GM19043 (cell line): ENCODE results near the gene LIF.

ENCODE experiments used
- ATAC-seq: cut with Tn5 transposase; IDR thresholded peaks from one replicate; pipeline ENCODE4 v1.9.1; 2021; ENCODE audit warnings: low read depth; ENCODE audit not compliant: unreplicated experiment

Gene LIF

DNA sequence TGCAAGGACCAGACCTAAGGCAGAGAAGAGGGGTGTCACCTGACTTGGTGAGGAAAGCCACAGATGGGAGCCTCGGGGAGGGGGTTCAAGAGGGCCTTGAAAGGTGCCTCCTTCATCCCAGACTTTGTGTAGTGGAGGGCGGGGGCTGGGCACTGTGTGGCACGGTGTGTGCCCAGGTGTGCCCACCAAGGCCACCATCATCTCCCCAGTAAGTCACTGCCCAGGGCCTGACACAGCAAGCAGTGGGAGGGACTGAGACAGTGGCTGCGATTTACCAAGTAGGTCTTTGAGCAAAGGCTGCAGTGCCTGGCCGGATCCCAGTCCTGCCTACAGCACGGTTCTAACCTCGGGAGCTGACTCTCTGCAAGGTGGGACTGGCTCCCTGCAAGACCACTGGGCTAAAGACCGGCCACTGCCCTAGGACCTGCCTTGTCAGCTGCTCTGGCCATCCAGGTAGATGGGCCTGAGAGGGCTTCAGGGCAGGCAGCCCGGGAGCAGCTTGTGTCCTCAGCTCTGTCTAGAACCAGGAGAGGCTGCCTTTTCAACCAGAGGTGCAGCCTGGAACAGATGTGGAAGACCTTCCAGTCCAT is 18.7 kb upstream of the LIF start:
- ATAC-seq, result no peak

DNA sequence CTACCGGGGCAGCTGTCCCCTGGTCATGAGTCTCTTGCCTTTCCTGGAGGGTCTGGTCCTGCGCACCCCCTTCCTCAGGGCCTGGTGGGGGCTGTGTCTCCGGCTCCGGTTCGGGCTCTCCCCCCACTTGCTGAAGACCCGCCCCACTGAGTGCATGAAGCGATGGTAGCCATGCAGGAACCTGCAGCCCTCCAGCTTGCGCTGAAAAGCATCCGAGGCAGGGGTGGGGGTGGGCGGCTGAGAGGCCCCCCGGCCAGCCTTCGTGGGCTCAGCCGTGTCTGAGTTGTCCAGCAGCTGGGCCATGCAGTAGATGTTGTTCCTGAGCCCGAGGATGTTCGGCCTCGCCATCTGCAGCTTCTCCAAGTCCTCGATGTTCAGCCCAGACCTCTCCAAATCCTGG is 17.3 kb upstream of the LIF start:
- no peak for ATAC-seq

DNA sequence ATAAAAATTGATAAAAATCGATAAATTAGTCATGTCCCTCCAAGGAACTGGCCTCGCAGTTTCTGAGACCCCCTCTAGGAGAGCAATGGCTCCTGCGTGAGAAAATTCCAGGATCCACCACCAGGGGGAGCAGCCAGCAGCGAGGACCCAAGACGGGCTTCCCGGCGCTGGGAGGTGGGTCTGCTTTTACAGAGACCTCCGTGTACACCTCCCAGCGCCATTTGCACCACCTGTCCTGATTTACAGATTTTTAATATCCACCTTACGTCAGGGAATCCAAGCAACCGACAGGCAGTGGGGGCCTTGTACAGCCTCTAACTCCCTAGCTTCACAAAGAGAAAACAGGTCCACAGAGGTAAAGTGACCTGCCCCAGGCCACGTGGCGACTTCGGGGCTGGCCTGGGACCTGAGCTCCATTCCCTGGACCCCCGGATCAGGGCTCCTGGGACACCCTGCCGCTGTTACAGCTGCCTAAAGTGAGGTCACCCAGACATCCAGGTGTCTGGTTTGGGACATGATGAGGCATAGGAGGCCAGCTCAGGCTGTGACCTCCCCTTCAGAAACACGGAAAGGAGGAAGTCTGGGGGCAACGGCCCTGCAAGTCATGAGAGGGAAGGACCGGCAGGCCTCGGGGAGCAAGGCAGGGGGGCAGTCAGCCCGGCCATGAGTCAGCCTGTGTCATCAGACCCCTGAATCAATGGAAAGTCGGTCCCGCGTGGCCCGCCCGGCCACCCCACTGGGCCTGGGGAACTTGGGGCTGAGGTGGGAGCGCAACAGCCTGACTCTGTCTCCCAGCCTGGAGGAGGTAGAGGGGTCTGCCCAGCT is 16.6 kb upstream of the LIF start:
- ATAC-seq, result no peak

DNA sequence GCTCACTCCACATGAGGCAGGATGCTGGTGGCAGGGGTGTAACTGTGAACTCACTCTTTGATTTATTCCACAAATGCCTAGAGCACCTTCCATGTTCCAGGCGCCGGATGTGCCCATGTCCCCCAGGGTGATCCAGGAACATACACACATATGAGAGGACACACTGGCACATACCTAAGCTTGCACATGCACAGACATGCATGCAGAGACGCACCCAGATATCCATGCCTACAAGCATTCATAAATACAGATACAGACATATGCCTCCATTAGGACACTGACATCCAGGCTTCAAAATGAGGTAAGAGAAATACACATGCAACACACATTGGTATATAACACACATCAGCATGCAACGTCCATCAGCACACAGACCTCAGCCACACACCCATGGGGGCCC is 15.6 kb upstream of the LIF start:
- ATAC-seq, result no peak

DNA sequence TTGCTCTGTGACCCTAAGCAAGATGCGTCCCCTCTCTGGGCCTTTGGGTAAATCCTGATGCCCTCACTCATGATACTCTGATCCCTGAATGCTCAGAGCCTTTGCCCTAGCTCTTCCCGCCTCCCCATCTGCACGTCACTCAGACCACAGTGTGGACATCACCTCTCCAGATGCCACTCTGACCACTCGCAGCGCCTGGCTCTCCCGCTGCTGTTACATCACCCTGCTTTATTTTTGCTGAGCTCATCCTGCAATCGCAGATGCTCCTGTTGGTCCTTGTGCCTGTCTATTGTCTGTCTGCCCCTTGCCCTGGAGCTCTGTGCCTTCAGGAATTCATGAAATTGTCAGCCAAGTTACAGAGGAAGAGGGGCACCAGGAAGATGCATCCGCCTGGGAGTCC is 14.6 kb upstream of the LIF start:
- no peak for ATAC-seq

DNA sequence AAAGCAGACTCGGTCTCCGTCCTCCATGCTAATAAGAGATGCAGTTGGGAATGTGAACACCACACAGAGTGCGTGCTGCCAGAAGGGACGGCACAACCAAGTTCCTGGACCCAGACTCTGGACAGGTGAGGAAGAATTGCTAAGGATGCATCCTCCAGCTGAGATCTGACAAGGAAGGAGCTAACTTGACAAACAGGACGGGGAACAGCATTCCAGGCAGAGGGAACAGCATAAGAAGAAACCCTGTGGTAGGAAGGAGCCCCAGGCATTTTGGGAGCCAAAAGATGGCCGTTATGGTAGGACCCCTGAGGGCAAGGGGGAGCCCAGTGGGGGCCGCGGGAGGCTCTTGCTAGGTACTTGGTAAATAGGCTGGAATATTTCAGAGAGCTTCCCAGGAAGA is 14.1 kb upstream of the LIF start:
- ATAC-seq, result no peak

DNA sequence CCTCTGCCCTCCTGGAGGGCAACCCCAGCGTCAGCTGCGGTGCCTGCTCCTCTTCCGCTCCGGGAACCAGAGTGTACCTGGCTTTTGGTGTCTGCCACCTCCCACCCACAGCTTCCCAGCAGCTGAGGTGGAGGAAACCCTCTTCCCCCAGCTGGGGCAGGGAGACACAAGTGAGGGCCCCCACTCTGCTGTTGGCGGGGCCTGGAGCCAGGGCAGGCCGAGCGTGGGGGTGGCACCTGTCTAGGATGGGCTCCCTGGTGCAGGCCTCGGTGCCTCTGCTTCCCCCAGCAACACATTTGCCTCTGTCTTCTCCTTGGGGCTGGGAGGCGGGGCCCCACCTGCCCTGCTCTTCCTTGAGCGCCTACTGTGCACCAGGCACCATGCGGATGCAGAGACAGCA is 13.7 kb upstream of the LIF start:
- ATAC-seq, result no peak

DNA sequence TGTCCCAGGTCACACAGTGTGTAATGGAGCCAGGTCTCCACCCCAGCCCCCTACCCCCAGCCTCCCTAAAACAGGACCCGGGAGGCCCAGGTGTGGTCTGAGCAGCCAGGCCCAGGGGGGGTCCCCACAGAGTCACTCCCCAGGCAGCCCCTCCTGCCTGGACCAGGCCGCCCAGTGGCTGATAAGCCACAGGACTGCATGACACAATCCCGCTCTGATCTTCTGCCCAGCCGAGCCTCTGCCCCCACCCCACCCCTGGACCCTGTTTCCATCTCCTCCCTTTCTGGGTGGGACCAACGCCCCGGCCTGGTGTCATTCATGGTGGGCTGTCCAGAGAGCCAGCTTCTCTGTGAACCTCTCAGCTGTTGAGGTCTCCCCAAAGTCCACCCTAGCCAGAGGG is 7.8 kb upstream of the LIF start:
- no peak for ATAC-seq

DNA sequence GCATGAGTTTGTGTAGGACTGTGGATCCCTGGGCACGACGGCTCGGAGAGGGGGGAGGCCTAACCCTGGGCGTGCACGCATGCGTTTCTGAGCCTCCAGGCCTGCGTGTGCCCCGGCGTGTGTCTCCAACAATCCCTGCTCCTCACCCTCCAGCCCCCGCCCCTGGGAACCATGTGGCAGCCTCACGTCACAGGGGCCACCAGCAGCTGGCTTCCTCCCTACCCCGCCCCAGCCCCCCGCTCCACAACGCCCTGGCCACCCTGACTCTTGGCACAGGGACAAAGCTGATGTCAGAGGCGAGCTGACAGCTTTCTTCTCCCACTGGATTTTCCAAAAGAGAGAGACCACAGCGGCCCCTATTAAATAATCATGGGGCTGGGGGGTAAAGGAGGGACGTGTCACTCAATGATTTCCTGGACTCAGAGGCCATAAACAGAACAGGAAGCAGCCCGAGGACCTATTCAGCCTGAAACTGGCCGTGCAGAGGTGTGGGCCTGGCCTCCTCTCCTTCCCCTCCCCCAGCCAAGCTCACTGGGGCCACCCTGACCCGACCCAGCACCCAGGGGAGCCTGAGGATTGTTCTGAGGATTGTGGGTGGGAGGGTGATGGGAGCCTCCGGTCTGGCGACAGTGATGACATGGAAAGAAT is 6.8 kb upstream of the LIF start:
- no peak for ATAC-seq

DNA sequence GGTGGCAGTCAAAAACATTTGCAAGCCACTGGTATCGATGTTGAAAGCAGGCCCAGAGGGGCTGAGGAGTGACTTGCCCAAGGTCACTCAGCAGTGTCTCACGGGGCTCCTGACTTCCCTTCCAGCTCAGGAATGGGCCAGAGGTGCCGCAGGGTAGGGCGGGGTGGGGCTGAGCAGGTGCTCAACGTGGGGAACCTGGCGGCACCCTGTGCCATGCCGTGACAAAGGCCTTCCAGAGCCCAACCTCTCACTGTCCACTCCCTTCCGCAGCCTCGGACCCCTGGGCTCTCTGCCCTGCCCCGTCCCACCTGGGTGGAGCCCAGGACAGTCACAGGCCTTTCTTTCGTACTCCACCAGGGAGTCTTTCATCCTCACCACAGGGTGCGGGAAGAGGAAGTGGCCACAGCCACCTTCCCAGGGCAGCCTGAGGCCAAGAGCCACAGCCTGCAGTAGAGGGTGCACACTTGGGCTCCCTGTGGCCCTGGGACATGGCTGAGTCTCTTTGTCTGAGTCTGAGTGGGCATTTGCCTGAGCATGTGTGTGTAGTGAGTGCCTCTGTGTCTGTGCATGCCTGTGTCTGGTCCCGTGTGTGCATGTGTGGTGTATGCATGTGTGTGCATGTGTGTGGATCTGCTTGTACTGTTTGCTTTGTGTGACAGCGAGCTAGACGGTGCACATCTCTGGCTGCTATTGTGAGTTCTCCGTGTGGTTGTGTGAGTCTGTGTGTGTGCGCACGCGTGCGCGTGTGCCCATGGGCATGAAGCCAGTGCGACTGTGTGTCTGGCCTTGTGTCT is 6.0 kb upstream of the LIF start:
- ATAC-seq, result no peak

DNA sequence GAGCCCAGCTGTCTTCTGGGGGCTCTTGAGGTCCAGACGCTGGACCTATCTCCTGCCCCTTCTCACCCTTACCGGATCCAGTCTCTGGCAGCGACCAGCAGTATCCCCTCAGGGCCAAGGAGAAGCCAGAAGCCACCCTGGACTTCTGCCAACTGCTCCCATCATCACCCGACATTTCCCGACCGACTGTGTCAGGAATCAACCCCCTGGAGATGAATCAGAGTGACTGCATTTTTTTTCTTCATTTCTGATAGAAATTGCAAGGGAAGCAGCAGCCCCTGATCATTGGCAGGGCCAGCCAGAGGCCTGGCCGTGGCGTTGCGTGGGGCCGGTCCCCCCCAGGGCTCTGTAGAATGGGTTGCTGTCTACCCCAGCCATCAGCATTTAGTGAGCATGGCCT is 5.2 kb upstream of the LIF start:
- ATAC-seq, result no peak

DNA sequence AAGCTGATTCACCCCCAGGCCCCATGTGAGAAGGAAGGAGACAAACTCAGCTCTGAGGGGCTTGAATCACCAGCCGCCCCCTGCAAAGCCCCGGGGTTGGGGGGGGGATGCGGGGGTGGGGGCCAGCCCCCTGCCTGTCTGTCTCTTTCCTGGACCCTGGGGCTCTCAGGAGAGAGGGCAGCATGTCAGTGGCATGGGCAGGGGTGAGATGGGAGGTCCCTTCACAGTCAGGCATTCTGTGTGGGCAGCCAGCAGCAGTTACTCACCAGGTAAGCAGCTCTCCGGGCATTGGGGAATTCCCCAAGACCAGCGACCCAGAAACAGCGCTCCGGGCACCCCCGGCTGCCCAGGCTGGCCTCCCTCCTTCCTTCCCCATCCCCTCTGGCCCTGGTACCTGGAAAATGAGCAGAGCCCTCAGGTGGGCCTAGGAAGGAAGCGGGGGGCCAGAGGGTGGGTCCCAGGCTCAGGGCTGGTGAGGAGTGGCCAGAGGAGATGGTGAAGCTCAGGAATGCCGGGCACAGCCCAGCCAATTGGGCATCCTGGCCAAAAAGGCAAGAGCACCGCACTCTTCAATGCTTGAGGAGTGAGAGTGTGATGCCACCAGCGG is 4.2 kb upstream of the LIF start:
- no peak for ATAC-seq

DNA sequence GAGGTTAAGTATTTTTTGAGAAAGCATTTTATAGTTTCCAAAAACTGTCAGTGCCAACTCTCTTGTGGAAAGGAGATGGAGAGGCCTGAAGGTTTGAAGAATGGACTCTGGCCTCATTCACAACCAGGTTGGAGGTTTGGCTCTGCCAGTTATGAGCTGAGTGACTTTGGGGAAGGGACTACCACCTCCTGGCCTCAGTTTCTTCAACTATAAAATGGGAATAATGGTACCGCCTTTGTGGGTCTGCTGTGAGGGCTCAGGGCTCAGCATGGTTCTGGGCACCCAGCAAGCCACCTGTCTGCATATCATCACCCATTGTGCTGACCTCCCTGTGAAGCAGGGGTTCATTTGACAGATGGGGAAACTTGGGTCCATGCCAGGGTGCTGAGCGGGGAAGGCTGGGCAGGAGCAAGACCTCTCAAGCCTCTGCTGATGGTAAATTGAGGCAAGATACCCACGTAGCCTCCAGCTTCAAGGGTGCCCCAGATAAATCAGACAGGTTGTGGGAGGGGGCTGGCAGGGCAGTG is 3.5 kb upstream of the LIF start:
- ATAC-seq, result no peak

DNA sequence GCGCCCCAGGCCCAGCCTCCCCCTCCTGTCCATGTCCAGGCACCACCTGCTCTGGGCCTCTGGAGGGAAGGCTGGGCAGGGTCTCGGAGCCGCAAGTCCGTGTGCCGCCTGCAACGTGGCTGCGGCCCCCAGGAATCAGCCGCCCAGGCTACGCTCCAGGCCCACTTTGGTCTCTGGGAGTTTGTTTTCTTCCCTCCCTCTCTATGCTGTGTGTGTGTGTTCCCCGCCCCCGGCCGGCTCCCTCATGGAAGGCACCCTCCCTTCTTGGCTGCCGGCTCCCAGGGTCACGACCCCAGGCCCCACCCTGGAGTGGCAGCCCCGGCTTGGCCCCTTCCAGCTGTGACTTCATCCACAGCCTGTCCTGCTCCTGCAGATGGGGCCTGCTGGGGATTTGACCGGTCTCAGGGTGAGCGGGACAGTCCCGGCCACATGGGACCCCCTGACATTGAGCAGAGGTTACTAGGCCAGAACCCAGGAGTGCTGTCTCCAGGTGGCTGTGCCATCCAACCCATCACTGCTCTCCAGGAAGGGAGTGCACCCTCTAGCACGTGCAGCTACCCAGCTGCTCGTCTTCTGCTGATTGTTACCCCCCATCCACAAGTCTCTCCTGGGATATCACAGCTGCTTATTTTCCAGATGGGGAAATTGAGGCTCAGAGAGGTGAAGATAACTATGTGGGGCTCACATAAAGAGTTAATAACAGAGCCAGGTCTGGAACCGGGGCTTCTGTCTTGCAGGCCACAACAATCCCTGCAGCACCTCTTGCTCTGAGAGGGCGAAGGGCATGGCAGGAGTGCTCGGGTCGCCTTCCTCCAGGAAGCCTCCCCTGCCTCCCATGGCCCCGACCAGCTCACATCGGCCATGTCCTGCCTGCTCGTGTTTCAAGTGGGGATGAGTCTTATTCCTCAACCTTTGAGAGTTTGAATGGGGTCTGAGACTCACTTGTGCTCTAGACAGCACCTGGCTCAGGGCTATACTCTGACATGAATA is 2.8 kb upstream of the LIF start:
- ATAC-seq, result no peak

DNA sequence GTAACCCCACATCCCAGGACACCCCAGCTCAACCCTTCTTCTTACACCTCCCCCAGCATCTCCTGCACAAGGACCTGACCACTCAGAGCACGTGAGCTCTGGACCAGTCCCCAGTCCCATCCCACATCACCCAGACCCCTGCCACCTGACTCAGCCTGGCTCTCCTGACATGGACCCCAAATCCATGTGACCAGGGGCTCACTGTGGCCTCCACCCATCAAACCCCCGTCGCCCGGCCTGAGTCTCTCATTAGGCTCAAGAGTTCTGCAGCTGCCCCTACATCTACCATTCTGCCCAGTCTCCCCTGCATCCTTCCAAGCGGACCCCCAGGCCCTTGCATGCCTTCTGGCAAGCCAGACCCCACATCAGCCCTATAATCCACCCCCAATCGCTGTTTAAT is 1.9 kb upstream of the LIF start:
- no peak for ATAC-seq

DNA sequence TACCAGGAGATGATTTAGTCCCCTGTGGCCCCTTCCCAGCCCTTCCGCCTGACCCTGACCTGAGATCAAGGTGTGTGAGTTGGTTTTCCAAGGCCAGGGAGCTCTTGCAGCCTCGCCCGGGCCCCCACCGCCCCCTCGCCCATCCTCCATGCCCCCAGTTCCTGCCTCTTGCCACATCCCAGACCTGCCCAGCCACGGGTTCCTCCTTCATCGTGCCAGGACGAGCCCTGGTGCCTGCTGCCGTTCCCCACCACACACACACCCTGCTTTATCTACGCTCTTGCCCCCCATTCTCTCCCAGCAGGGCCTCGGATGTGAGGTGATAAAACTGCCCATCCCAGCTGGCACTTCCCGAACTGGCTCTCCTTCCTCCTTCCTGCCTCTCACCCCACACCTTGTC is 1.4 kb upstream of the LIF start:
- no peak for ATAC-seq

DNA sequence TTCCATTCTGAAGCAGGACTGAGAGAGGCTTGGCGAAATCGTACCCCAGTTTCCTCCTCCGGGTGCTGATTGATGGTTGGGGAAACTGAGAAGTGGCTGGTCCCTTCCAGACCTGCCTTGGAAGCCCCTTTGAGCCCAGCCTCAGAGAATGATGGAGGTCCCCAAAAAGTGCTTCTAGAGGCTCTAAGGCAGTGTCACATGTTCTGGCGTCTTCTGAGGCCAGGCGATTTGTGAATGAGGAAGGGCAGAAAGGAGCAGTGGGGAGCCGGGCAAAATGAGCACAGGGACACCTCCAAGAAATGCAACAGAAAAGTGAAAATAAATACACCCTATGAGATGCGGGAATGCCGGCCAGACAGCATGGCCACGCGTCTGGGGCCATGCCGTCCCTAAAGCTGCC is 1.0 kb upstream of the LIF start:
- no peak for ATAC-seq

DNA sequence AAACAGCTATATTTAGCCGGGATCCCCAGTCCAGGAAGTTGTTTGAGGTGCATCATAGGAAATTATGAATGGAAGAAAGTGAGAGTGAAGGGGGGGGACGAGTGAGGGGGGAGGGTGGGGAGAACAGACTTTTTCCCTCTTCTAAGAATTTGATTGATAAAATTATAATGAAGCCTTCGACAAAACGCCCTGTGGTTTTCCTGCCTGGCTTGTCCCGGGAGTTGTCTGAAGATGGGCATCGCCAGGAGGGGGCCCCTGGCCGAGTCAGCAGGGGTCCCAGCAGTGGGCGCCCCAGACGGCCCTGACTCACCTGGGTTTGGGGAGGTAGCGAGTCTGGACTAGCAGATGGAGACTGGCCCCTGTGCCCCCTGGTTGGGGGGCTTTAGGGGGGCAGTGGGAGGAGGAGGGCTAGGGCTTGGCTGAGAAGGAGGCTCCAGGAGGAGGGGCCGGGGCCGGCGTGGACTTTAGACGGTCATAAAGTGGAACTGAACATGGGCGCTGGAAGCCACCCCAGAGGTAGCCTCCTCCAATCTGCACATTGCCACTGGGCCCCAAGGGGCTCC is 336 bp upstream of the LIF start:
- no peak for ATAC-seq
